HS-5 (cell line): Measurements from ENCODE around the gene MISP3.

Experiments used
- DNase-seq: peaks from one replicate; pipeline ENCODE4 v3.0.0-alpha.2; 2012; ENCODE audit warnings: low read depth

The MISP3 gene

DNA sequence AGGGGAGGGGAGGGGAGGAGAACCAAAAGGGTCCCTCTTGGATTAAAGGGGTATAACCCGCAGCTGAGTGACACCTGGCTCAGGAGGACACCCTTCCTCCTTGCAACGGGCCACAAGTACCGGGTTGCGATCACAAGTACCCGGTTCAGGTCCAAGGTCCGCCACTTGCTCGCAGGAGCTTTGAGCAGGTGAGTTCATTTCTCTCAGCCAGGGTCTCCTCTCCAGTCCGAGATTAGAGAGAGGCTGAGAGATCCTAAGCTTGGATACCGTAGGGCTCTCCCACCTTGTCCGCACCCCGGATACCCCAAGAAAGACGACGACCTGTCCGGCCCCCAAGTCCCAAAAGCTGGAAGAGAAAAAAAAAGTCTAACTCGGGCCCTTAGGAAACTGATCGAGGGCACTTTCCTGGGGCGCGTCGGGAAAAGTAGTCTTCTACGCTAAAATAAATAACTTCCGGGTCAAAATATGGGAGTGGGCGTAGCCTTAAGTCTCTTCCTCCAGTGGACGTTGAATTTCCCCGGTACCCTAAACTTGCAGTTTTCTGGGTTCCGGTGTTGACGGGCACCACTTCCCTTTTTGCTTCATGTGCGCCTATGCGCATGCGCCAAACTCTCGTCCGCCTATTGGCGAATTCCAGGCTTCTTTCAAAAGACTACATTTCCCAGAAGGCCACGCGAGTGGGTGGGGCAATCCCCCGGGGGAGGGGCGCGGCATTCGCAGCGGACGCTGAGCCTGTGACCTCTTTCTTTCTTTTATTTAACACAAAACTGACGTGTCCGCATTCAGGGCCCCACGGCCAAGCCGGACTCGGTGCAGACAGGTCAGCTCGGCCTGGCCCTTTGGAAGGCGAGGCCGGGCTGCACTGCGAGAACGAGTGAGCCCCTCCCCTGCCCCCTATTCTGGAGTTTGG is 8.6 kb downstream of the MISP3 start:
- DNase-seq: peak; percentile 100

GRCh38 chr19:14081797-14082674 is 9.4 kb downstream of the MISP3 start:
- DNase-seq: no peak

DNA sequence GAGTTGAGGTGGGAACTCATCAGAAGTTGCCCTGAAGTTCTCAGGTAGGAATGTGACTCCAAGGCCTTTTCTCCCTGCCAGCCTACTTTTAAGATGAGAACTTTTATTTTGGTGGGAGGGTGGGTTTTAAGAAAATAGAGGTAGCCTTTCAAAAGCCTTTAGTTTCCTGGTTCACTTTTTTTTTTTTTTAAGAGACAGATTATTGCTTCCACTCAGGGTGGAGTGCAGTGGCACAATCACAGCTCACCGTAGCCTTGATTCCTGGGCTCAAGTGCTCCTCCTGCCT is 10.0 kb downstream of the MISP3 start:
- no peak for DNase-seq

DNA sequence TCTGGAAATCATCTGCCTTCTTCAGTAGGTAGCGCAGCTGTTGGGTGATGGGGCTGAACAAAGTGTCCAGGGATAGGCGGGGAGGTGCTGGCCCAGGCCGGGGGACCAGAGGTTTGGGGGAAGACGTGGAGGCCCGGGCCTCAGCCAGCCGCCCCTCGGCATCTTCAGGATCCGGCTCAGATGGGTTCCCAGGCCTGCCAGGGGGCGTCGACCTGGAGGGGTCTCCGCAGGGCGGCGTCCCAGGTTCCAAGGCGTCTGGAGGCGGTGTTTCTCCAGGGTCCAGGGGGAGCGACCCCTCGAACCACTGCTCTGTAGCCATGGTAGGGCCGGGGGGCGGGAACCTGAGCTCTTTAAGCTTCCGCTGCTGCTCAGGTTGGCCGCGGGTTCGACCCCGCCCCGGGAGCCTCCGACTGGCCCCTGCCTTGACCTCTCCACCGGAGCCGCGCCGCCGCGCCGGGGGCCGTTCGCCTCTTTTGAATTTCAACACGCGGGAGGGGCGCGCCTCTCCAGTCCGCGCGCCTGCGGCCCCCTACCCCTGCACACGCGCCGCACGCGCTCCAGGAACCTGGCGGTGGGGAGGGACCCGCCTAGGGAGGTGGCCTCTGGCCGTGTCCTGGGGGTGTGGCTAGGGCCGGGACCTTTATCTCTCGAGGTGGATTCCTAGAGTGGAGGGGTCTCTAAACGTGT is 12.9 kb downstream of the MISP3 start, which contains the start of gene C19orf67:
TSS of gene C19orf67 (minus strand) at position 475 of the 687 bp plus-strand sequence. CDS start at position 319, 156 bp downstream.
- DNase-seq: no peak

DNA sequence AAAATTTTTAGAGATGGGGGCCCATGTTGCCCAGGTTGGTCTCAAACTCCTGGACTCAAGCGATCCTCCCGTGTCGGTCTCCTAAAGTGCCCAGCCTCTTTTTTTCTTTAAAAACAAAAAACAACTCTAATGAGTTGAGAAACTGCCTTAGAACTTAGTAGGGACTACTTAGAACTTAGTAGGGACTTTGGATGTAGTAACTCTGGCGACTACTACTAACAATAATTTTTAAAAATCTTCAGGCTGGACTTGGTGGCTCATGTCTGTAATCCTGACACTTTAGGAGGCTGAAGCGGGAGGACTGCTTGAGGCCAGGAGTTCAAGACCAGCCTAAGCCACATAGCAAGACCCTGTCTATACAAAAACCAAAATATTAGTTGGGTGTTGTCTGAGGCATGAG is 13.5 kb downstream of the MISP3 start:
- DNase-seq: no peak

- DNase-seq: no peak
These were observed 16.2 kb downstream of the MISP3 start for GRCh38 chr19:14088634-14089411.

GRCh38 chr19:14089412-14089661 is 16.8 kb downstream of the MISP3 start:
- no peak for DNase-seq

DNA sequence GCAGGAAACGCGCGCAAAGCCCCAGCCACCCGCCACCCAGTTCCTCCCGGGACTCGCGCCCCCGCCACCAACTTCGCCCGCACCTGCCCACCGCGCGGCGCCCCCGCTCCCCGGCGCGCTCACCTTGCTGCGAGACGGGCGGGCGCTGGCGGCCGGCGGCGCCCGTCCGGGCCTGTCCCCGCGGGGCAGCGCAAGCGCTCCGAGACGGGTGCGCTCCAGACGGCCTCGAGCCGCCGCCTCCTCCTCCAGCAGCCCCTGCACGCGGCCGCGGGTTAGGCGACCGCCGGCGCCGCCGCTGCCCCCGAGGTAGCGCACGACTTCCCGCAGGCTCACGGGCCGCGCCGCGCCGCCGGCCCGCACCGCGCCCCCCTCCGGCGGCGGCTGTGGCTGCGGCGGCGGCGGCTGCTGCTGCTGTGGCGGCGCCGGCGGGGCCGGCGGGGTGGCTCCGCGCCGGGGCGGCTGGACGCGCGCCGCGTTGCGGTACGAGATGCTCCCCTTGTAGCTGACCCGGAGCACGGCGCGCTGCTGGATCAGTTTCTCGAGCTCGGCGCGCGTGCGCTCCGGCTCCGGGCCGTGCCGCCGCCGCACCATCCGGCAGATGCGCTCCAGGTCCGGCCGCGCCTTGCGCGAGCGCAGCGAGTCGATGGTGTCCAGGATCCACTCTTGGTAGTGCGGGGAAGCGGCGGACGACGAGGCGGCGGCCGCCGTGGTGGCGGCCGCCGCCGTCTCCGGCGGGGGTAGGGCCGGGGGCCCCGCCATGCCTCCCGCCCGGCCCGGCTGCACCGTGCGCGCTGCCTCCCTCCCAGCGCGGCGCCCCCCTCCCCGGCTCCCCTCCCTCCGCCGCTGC is 17.3 kb downstream of the MISP3 start:
- no peak for DNase-seq

- peak; percentile 35 for DNase-seq
These were observed 18.0 kb downstream of the MISP3 start, which contains the start of gene SAMD1 for GRCh38 chr19:14090509-14091080. Gene SAMD1, minus strand, starts transcription at chr19:14090751.

DNA sequence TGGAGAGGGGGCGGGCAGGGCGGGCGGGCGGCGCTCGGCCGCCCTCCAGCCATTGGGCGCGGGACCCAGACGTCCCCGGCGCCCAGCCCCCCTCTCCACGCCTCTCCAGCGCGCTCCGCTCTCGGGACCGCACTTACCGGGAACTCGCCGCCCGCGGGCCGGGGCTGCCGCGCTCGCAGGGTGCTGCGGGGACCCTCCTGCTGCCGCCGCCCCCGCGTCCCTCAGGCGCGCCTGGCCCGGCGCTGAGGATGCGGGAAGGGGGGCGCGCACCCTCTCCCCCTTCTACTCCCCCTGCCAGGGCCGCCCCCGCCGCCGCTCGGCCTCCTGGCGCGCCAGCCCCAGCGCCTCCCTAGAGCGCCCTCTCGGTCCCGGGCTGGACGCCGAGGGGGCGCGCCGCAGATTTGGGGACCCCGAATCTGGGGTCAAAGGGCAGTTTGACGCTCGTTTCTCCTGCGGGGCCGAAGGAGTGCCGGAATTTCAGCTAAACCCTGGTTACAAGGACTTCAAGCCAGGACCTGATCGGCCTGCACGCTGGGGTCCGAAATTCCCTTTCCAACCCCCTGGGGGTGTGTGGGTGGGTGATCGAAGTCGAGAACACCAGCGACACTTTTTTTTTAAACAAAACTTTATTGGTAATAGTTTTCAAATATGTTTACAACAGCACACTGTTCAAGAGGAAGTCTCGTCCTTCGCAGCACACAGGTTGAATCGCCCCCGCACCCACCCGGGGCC is 18.7 kb downstream of the MISP3 start:
- DNase-seq: peak; percentile 46

GRCh38 chr19:14091813-14092462 is 19.4 kb downstream of the MISP3 start:
- no peak for DNase-seq

- no peak for DNase-seq
These were observed 20.7 kb downstream of the MISP3 start for GRCh38 chr19:14093117-14093823.

DNA sequence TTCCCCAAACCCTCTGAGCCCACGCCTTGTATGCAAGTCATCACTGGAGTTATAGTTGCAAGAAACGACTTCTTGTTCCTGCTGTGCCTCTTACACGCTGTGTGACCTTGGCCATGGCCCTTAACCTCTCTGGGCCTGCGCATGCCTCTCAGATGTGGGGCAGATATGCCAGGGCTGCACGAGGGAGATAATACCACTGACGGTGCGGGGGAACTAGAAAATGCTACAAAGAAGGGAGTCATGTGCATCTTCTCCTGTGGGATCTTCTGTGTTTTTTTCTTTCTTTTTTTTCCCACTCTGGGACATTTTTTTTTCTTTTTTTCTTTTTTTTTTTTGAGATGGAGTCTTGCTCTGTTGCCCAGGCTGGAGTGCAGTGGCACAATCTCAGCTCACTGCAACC is 22.3 kb downstream of the MISP3 start:
- no peak for DNase-seq

DNA sequence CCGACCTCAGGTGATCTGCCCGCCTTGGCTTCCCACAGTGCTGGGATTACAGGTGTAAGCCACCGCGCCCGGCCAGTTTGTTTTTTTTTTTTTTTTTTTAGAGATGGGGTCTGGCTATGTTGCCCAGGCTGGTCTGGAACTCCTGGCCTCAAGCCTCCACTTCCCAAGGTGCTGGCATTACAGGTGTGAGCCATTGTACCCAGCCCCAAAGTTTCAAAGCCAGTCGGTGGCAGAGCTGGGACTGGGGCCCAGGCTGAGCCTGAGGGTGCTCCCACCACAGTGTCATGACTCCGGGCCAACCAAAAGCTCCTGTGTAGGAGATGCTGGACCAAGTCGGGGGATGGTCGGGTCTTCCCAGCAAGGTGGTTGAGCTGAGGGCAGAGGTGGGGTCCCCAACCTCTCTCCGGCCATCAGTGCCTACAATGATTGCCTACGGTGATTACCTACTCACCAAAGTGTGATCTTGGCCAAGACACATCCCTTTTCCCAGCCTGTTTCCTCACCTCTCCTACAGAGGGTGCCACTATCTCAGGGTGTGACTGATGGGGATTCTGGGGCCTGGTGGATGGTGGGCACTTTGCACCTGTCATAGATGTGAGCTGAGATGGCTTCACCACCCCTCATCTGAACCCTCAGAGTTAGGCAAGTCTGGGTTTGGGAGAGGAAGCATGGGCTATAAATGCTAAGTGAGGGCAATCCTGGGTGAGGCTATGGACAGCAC is 23.8 kb downstream of the MISP3 start:
- DNase-seq: no peak

GRCh38 chr19:14097532-14098151 is 25.1 kb downstream of the MISP3 start:
- no peak for DNase-seq

DNA sequence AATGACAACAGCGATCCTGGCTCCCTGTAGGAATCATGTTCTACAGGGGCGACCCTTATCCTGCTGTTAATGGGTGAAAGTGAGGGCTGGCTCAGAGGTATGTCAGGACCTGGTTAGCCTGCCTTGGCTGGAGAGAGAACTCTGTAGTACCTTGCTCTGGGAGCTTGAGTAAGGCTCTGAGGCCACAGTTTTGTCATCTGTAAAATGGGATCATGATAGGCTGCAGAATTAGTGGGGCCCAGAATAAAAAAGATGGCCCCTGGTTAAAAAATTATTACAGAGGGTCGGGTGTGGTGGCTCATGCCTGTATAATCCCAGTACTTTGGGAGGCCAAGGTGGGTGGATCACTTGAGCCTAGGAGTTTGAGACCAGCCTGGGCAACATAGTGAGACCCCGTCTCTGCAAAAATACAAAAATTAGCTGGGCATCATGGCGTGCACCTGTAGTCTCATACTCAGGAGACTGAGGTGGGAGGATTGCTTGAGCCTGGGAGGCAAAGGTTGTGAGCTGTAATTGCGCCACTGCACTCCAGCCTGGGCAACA is 28.5 kb downstream of the MISP3 start:
- no peak for DNase-seq

- no peak for DNase-seq
These were observed 29.6 kb downstream of the MISP3 start for GRCh38 chr19:14102102-14102696.
